Panc1 (cell line): ENCODE results near the gene SOD1.

Experiments
- CTCF ChIP-seq: fragments of 450-650 bp; IDR thresholded peaks from 2 replicates; pipeline ENCODE4 v1.5.1; 2017; ENCODE audit warnings: mild to moderate bottlenecking
- REST ChIP-seq, 2 experiments: IDR thresholded peaks; 2 replicates each; pipeline ENCODE4 v1.6.1; 2011 to 2012; ENCODE audit warnings: low read depth in 2 of 2, control low read depth in 1 of 2, low read length in 1 of 2, mild to moderate bottlenecking in 1 of 2, moderate library complexity in 1 of 2; ENCODE audit not compliant: insufficient read depth in 1 of 2
- TCF7L2 ChIP-seq: IDR thresholded peaks from 2 replicates; pipeline ENCODE4 v1.6.1; 2011; ENCODE audit warnings: mild to moderate bottlenecking, low read depth, low read length, inconsistent platforms

- TF ChIP-seq CTCF, result no peak
- TF ChIP-seq TCF7L2, result no peak
- no peak for TF ChIP-seq REST (IDR thresholded peaks at IDR 0.05; ENCODE audit: insufficient read depth in 1 of 2, low read depth in 2 of 2, low read length in 1 of 2)
Measured at GRCh38 chr21:31708541-31708940, 49.0 kb downstream of the SOD1 start.
